Left lung (tissue), 10 donors: ENCODE results near the gene C19orf85. TPM values are rescaled to one million over a fixed set of nuclear protein-coding genes. Genes with fewer than 3 reads are reported as not detected.

ENCODE experiments used
- ATAC-seq: fragments of 200-7000 bp; cut with Tn5 transposase; one replicate; pipeline ENCODE4 v1.9.1; 2020; ENCODE audit warnings: moderate library complexity
- DNase-seq, 4 donors: peaks; one replicate each; pipeline ENCODE4 v3.0.0-alpha.2; 2013 to 2020
- H3K27ac ChIP-seq, 2 donors: fragments of 200-600 bp; sonication (generic) in 1 of 2; one replicate each; pipeline versions ENCODE4 v1.5.0 to v1.8.0; 2020 to 2021
- H3K27me3 ChIP-seq, 2 donors: fragments of 200-600 bp; sonication (generic) in 1 of 2; one replicate each; pipeline versions ENCODE4 v1.5.0 to v1.8.0; 2020 to 2021
- H3K36me3 ChIP-seq, 2 donors: fragments of 200-600 bp; sonication (generic) in 1 of 2; one replicate each; pipeline versions ENCODE4 v1.5.0 to v1.8.0; 2020 to 2021
- H3K4me1 ChIP-seq, 2 donors: fragments of 200-600 bp; one replicate each; pipeline ENCODE4 v1.8.0; 2021
- H3K4me3 ChIP-seq, 2 donors: fragments of 200-600 bp; sonication (generic) in 1 of 2; one replicate each; pipeline versions ENCODE4 v1.5.0 to v1.8.0; 2020 to 2021; ENCODE audit warnings: mild to moderate bottlenecking in 1 of 2
- H3K9me3 ChIP-seq, 2 donors: fragments of 200-600 bp; sonication (generic) in 1 of 2; one replicate each; pipeline versions ENCODE4 v1.5.0 to v1.8.0; 2020 to 2021
- CTCF ChIP-seq, 2 donors: fragments of 200-600 bp; sonication (generic) in 1 of 2; IDR thresholded peaks; one replicate each; pipeline versions ENCODE4 v1.5.0 to v1.8.0; 2021; ENCODE audit warnings: antibody characterized with exemption in 2 of 2
- intact Hi-C, 2 donors: fragments of 100-400 bp; cut with DNase I; formaldehyde crosslinking; loops; one replicate each; pipeline versions ENCODE4 v1.11.2 to v1.14.2; 2022
- polyA plus RNA-seq, 6 donors: library from polyadenylated mRNA; unstranded; fragments of 120-200 nt; gene quantifications; one replicate each; pipeline ENCODE4 v1.2.1, GENCODE V29; 2013; ENCODE audit not compliant: insufficient read length in 6 of 6
- total RNA-seq, 2 donors: library from RNA; stranded (reverse); fragmentation: NEBNext Ultra II Directional; extraction: Animal tissue kit (Norgen Biotek cat#: 25700); gene quantifications; one replicate each; pipeline ENCODE4 v1.2.1, GENCODE V29; 2021
- donor health status: DM: no; HTN: yes; CAD: no.
- donor health status: DM: no; HTN: no; CAD: no.

Gene C19orf85
- total and polyA plus RNA-seq, 8 donors: not detected

GRCh38 chr19:55455576-55456235 lies 8.8 kb downstream of the C19orf85 start:
- no peak for TF ChIP-seq CTCF (IDR thresholded peaks at IDR 0.05)
- no peaks in the 10 kb centered on the region for H3K9me3 ChIP-seq
- peaks cover 0 to 8% of the 10 kb centered on the region in 2 donors for H3K36me3 ChIP-seq
- H3K27me3 ChIP-seq: peaks cover 19 to 24% of the 10 kb centered on the region in 2 donors
- DNase-seq: no peak
- peaks cover 6 to 27% of the 10 kb centered on the region in 2 donors for H3K4me1 ChIP-seq
- no peak overlapping the region for H3K4me3 ChIP-seq
- intact Hi-C loops: no loop called here
- H3K27ac ChIP-seq: no peak overlapping the region
- ATAC-seq: no peak

GRCh38 chr19:55454787-55455243 lies 9.7 kb downstream of the C19orf85 start:
- H3K4me1 ChIP-seq: peaks cover 2 to 18% of the 10 kb centered on the region in 2 donors
- H3K27ac ChIP-seq: no peak overlapping the region
- H3K9me3 ChIP-seq: no peaks in the 10 kb centered on the region
- H3K27me3 ChIP-seq: peaks cover 19 to 26% of the 10 kb centered on the region in 2 donors
- ATAC-seq (peak; percentile 29), DNase-seq (peak in 1 of 4 donors; percentile 80)
- TF ChIP-seq CTCF (IDR thresholded peaks at IDR 0.05): peak; percentile 19 to 41
- intact Hi-C loops: no loop called here
- no peak overlapping the region for H3K4me3 ChIP-seq
- peaks cover 0 to 8% of the 10 kb centered on the region in 2 donors for H3K36me3 ChIP-seq

GRCh38 chr19:55453511-55454260 lies 10.9 kb downstream of the C19orf85 start:
- ATAC-seq (no peak), DNase-seq (peak in 1 of 4 donors; percentile 34)
- peaks cover 21 to 35% of the 10 kb centered on the region in 2 donors for H3K27me3 ChIP-seq
- intact Hi-C loops: no loop called here
- no peaks in the 10 kb centered on the region for H3K9me3 ChIP-seq
- peaks cover 0 to 8% of the 10 kb centered on the region in 2 donors for H3K36me3 ChIP-seq
- H3K4me1 ChIP-seq: peaks cover 0 to 15% of the 10 kb centered on the region in 2 donors
- no peak for TF ChIP-seq CTCF (IDR thresholded peaks at IDR 0.05)
- no peak overlapping the region for H3K4me3 ChIP-seq
- no peak overlapping the region for H3K27ac ChIP-seq

GRCh38 chr19:55452749-55453346 lies 11.7 kb downstream of the C19orf85 start:
- Histone ChIP-seq H3K27ac (no peak overlapping the region), H3K27me3 (peaks cover 21 to 35% of the 10 kb centered on the region in 2 donors), H3K9me3 (no peaks in the 10 kb centered on the region), H3K4me1 (peaks cover 0 to 15% of the 10 kb centered on the region in 2 donors), H3K4me3 (no peak overlapping the region), H3K36me3 (peaks cover 0 to 8% of the 10 kb centered on the region in 2 donors)
- DNase-seq (peak in 3 of 4 donors; percentile 64 to 89 (median 76)), ATAC-seq (peak; percentile 70)
- no peak for TF ChIP-seq CTCF (IDR thresholded peaks at IDR 0.05)
- intact Hi-C loops: no loop called here
